Neural cell (in vitro differentiated cells): ENCODE results near the gene C1orf210.

Experiments used
- CTCF ChIP-seq: fragments of 450-650 bp; IDR thresholded peaks from 2 replicates; pipeline ENCODE4 v1.5.1; 2014; ENCODE audit warnings: antibody characterized with exemption, mild to moderate bottlenecking, moderate library complexity; ENCODE audit not compliant: poor library complexity, severe bottlenecking
- EZH2 ChIP-seq: fragments of 200-600, 300-800 bp; shearing (Covaris generic), sonication (generic); IDR thresholded peaks from 2 replicates; pipeline ENCODE4 v1.6.1; 2014; ENCODE audit warnings: antibody characterized with exemption, low read length, borderline replicate concordance, mild to moderate bottlenecking; ENCODE audit not compliant: insufficient read depth, poor library complexity, severe bottlenecking
- POLR2AphosphoS5 ChIP-seq: IDR thresholded peaks from 2 replicates; pipeline ENCODE4 v1.6.1; 2012
- RAD21 ChIP-seq: fragments of 450-650 bp; conservative IDR thresholded peaks from 2 replicates; pipeline ENCODE4 v1.6.1; 2014; ENCODE audit warnings: antibody characterized with exemption, mild to moderate bottlenecking, moderate library complexity
- REST ChIP-seq: IDR thresholded peaks from 2 replicates; pipeline ENCODE4 v1.6.1; 2012; ENCODE audit warnings: borderline replicate concordance
- SMC3 ChIP-seq: fragments of 450-650 bp; conservative IDR thresholded peaks from 2 replicates; pipeline ENCODE4 v1.6.1; 2014; ENCODE audit warnings: antibody characterized with exemption, mild to moderate bottlenecking, moderate library complexity; ENCODE audit not compliant: poor library complexity

- TF ChIP-seq REST (no peak), POLR2AphosphoS5 (no peak), CTCF (no peak), RAD21 (no peak), SMC3 (no peak), EZH2 (no peak)
Measured at GRCh38 chr1:43300378-43301094, 15.2 kb upstream of the C1orf210 start, which contains the start of gene TIE1.
